HCT116 (cell line): ENCODE measurements around the gene TSPAN15. TPM values are rescaled to one million over a fixed set of nuclear protein-coding genes. Genes with fewer than 3 reads are reported as not detected.

Experiments
- ATAC-seq: fragments of 200-7000 bp; cut with Tn5 transposase; 2 replicates; pipeline ENCODE4 v1.9.1; 2020; ENCODE audit warnings: mild to moderate bottlenecking, moderate library complexity
- BruUV-seq: library from RNA; stranded (reverse); fragments of 400-500 nt; replicated peaks from 2 replicates; lab custom pipeline; 2021; lab: Mats Ljungman, UMichigan
- CTCF ChIA-PET: fragments of 300-600 bp; sonication (Branson Sonifier 250); formaldehyde crosslinking; loops from one replicate; lab custom pipeline; 2021; ENCODE audit warnings: antibody characterized with exemption; lab: Charles Lee
- POLR2A ChIA-PET: fragments of 300-600, 350-600 bp; sonication (Branson Sonifier 250); formaldehyde crosslinking; loops from one replicate; lab custom pipeline; 2021; ENCODE audit warnings: antibody characterized with exemption; lab: Charles Lee
- RAD21 ChIA-PET, 2 experiments: fragments of 300-600 bp; sonication (Branson Sonifier 250); formaldehyde crosslinking; loops; one replicate each; lab custom pipeline; 2023; ENCODE audit warnings: low total read pairs in 2 of 2; ENCODE audit not compliant: uncharacterized antibody in 2 of 2, unreplicated experiment in 2 of 2, low non-redundant PET in 1 of 2; lab: Charles Lee
- DNase-seq: peaks from one replicate; pipeline ENCODE4 v3.0.0-alpha.2; 2010; ENCODE audit warnings: low read depth, low spot score
- H2AFZ ChIP-seq: fragments of 200-600 bp; shearing (Covaris generic), sonication (generic); 2 replicates; pipeline ENCODE4 v1.6.1; 2017; ENCODE audit warnings: low read depth, mixed run types, mixed read lengths, antibody characterized with exemption, low read length; ENCODE audit not compliant: poor library complexity, severe bottlenecking
- H3K27ac ChIP-seq: 2 replicates; pipeline ENCODE4 v1.5.1; 2012; ENCODE audit warnings: low read depth, low read length
- H3K27me3 ChIP-seq: fragments of 200-600 bp; sonication (generic); 2 replicates; pipeline ENCODE4 v1.6.1; 2016; ENCODE audit warnings: mixed run types, low read length, mixed read lengths; ENCODE audit not compliant: insufficient read depth
- H3K36me3 ChIP-seq, 2 experiments: fragments of 200-500 bp in 1 of 2; fragments of 200-600 bp in 1 of 2; sonication (Bioruptor generic) in 1 of 2; sonication (generic) in 1 of 2; 2 replicates each; pipeline versions ENCODE4 v1.5.1 to v1.6.1; 2014 to 2016; ENCODE audit warnings: low read length in 2 of 2, inconsistent platforms in 1 of 2, mixed read lengths in 1 of 2, mixed run types in 1 of 2; ENCODE audit not compliant: insufficient read depth in 2 of 2, control insufficient read depth in 1 of 2
- H3K4me1 ChIP-seq, 2 experiments: fragments of 200-600 bp in 1 of 2; sonication (generic) in 1 of 2; 2 replicates each; pipeline versions ENCODE4 v1.5.1 to v1.6.1; 2012 to 2017; ENCODE audit warnings: low read length in 2 of 2, inconsistent platforms in 1 of 2, mild to moderate bottlenecking in 1 of 2, mixed read lengths in 1 of 2, mixed run types in 1 of 2, moderate library complexity in 1 of 2; ENCODE audit not compliant: insufficient read depth in 2 of 2, control insufficient read depth in 1 of 2
- H3K4me2 ChIP-seq: fragments of 200-600 bp; sonication (generic); 2 replicates; pipeline ENCODE4 v1.6.1; 2017; ENCODE audit warnings: mixed run types, low read length, mixed read lengths
- H3K4me3 ChIP-seq, 2 experiments: fragments of 200-600 bp in 1 of 2; sonication (generic) in 1 of 2; replicated peaks in 1 of 2; 2 replicates each; pipeline ENCODE4 v1.5.1; 2011 to 2016; ENCODE audit warnings: low read length in 2 of 2, control low read depth in 1 of 2, low read depth in 1 of 2, mild to moderate bottlenecking in 1 of 2, mixed read lengths in 1 of 2, mixed run types in 1 of 2
- H3K79me2 ChIP-seq: fragments of 200-600 bp; sonication (generic); 2 replicates; pipeline ENCODE4 v1.6.1; 2017; ENCODE audit warnings: mild to moderate bottlenecking, mixed run types, low read length, moderate library complexity, mixed read lengths; ENCODE audit not compliant: insufficient read depth
- H3K9ac ChIP-seq: fragments of 200-600 bp; sonication (generic); 2 replicates; pipeline ENCODE4 v1.6.1; 2016; ENCODE audit warnings: low read length, mixed read lengths
- H3K9me2 ChIP-seq: fragments of 200-600 bp; sonication (generic), shearing (Covaris generic); 2 replicates; pipeline ENCODE4 v1.6.1; 2017; ENCODE audit warnings: mixed run types, mild to moderate bottlenecking, moderate library complexity; ENCODE audit not compliant: insufficient read depth
- H3K9me3 ChIP-seq, 2 experiments: fragments of 200-500 bp in 1 of 2; fragments of 200-600 bp in 1 of 2; sonication (Bioruptor generic) in 1 of 2; sonication (generic) in 1 of 2; 2 replicates each; pipeline ENCODE4 v1.6.1; 2014 to 2017; ENCODE audit warnings: low read length in 2 of 2, mixed read lengths in 2 of 2, inconsistent platforms in 1 of 2, low read depth in 1 of 2, mild to moderate bottlenecking in 1 of 2, mixed run types in 1 of 2, moderate library complexity in 1 of 2; ENCODE audit not compliant: control insufficient read depth in 1 of 2, insufficient read depth in 1 of 2
- H4K20me1 ChIP-seq: fragments of 200-600 bp; sonication (generic), shearing (Covaris generic); 2 replicates; pipeline ENCODE4 v1.6.1; 2017; ENCODE audit warnings: mixed run types, mild to moderate bottlenecking, moderate library complexity; ENCODE audit not compliant: insufficient read depth
- CEBPB ChIP-seq: IDR thresholded peaks from 2 replicates; pipeline ENCODE4 v1.6.1; 2012; ENCODE audit warnings: low read depth
- EGR1 ChIP-seq: IDR thresholded peaks from 2 replicates; pipeline ENCODE4 v1.6.1; 2012; ENCODE audit warnings: low read depth
- ELF1 ChIP-seq: IDR thresholded peaks from 2 replicates; pipeline ENCODE4 v1.6.1; 2012; ENCODE audit warnings: low read depth, borderline replicate concordance
- EZH2 ChIP-seq: fragments of 200-600 bp; sonication (generic); IDR thresholded peaks from 2 replicates; pipeline ENCODE4 v1.6.1; 2017; ENCODE audit warnings: antibody characterized with exemption, mixed run types
- EZH2phosphoT487 ChIP-seq: fragments of 200-600 bp; IDR thresholded peaks from 2 replicates; pipeline ENCODE4 v1.6.1; 2018; ENCODE audit warnings: antibody characterized with exemption, borderline replicate concordance
- FOSL1 ChIP-seq: IDR thresholded peaks from 2 replicates; pipeline ENCODE4 v1.6.1; 2012; ENCODE audit warnings: low read depth
- POLR2A ChIP-seq: IDR thresholded peaks from 2 replicates; pipeline ENCODE4 v1.7.0; 2011; ENCODE audit warnings: borderline replicate concordance; ENCODE audit not compliant: insufficient read depth, insufficient read length; ENCODE audit errors: extremely low read depth
- POLR2AphosphoS5 ChIP-seq: IDR thresholded peaks from 2 replicates; pipeline ENCODE4 v1.6.1; 2011; ENCODE audit warnings: mild to moderate bottlenecking, low read depth, low read length, moderate library complexity
- RAD21 ChIP-seq: IDR thresholded peaks from 2 replicates; pipeline ENCODE4 v1.6.1; 2012; ENCODE audit warnings: low read depth, mild to moderate bottlenecking
- SIN3A ChIP-seq: IDR thresholded peaks from 2 replicates; pipeline ENCODE4 v1.6.1; 2012; ENCODE audit warnings: low read depth
- SP1 ChIP-seq: IDR thresholded peaks from 2 replicates; pipeline ENCODE4 v1.6.1; 2012; ENCODE audit warnings: low read depth
- ZFX ChIP-seq: fragments of 450-650 bp; IDR thresholded peaks from 2 replicates; pipeline ENCODE4 v1.6.1; 2017
- ZNF274 ChIP-seq: fragments of 200-500 bp; sonication (Bioruptor generic); IDR thresholded peaks from 2 replicates; pipeline ENCODE4 v1.6.1; 2014; ENCODE audit warnings: mild to moderate bottlenecking, low read depth, low read length, inconsistent platforms
- intact Hi-C: fragments of 100-400 bp; cut with micrococcal nuclease; formaldehyde crosslinking; loops from 2 replicates; pipeline ENCODE4 v1.10.0; 2022
- total RNA-seq: library from RNA; stranded (reverse); gene quantifications from one replicate; pipeline ENCODE4 v1.2.1, GENCODE V29; 2021; ENCODE audit not compliant: unreplicated experiment
- TF ChIP-seq, protein P1 (sequence below): IDR thresholded peaks from 2 replicates; pipeline ENCODE4 v1.6.1; 2012; ENCODE audit warnings: low read depth
- TF ChIP-seq, protein P2 (sequence below): IDR thresholded peaks from 2 replicates; pipeline ENCODE4 v1.6.1; 2012
- TF ChIP-seq, protein P3 (sequence below), 3 experiments: fragments of 200-600 bp in 1 of 3; sonication (generic) in 1 of 3; IDR thresholded peaks in 2 of 3; conservative IDR thresholded peaks in 1 of 3; 2 replicates each; pipeline ENCODE4 v1.5.1; 2012 to 2017; ENCODE audit warnings: low read depth in 2 of 3, low read length in 2 of 3, antibody characterized with exemption in 1 of 3, borderline replicate concordance in 1 of 3, control low read depth in 1 of 3, mild to moderate bottlenecking in 1 of 3, mixed read lengths in 1 of 3, mixed run types in 1 of 3, moderate library complexity in 1 of 3; ENCODE audit not compliant: insufficient read depth in 1 of 3
- TF ChIP-seq, protein P4 (sequence below): IDR thresholded peaks from 2 replicates; pipeline ENCODE4 v1.6.1; 2012

The TSPAN15 gene
- total RNA-seq, 1 experiment from 2014 or later = 16.0 TPM

DNA sequence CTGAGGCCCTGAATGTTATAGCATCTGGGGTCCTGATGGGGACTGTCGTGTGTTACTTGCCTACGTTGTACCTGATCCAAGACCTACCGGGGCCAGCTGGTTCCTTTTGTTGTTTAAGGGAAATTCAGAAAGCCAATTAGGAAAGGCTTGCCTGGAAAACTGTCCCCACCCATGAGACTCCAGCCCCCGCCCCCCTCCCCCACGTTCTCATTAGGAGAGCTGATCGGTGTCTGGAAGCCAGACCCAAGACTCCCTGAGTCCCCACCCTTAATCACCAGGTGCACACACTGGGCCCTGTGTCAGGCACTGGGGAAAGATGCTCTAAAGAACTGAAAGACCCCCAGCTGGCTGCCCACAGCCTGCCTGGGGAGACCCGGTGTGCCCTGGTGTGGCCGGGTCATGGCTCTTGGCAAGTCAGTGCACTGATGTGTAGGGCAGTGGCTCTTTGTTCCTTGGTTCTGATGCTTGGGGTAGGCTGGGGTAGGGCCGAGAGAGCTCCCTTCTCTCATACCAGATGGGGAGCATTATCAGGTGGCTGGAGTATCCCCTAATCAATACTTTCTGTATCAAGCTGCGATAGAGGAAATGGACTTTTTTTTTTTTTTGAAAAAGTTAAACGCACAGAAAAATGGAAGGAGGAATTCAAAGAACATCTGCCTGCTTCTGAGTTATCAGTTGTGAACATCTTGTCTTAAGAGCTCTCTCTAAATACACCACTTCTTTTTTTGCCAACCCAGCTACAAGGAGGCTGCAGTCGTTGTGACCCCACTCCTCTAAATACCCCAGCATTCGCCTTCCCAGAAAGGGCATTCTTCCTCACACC, 16.9 kb downstream of the TSPAN15 start:
- BruUV-seq = no TSS peak
- intact Hi-C loops = no loop called here
- no peaks in the 10 kb centered on the region for H3K27me3 ChIP-seq
- no peak overlapping the region for H3K4me2 ChIP-seq
- peaks cover 8 to 21% of the 10 kb centered on the region in 2 experiments for H3K4me1 ChIP-seq
- POLR2A ChIA-PET = no interaction called here
- H3K9ac ChIP-seq = no peak overlapping the region
- no peak overlapping the region for H3K27ac ChIP-seq
- H3K9me3 ChIP-seq = no peaks in the 10 kb centered on the region
- CTCF ChIA-PET = no interaction called here
- TF ChIP-seq EGR1 (no peak), ZNF274 (no peak), EZH2 (no peak), SIN3A (no peak), SP1 (no peak), EZH2phosphoT487 (no peak), ZFX (no peak), FOSL1 (no peak), POLR2A (no peak), ELF1 (no peak), CEBPB (no peak), RAD21 (no peak), POLR2AphosphoS5 (no peak)
- TF ChIP-seq, protein P1, sequence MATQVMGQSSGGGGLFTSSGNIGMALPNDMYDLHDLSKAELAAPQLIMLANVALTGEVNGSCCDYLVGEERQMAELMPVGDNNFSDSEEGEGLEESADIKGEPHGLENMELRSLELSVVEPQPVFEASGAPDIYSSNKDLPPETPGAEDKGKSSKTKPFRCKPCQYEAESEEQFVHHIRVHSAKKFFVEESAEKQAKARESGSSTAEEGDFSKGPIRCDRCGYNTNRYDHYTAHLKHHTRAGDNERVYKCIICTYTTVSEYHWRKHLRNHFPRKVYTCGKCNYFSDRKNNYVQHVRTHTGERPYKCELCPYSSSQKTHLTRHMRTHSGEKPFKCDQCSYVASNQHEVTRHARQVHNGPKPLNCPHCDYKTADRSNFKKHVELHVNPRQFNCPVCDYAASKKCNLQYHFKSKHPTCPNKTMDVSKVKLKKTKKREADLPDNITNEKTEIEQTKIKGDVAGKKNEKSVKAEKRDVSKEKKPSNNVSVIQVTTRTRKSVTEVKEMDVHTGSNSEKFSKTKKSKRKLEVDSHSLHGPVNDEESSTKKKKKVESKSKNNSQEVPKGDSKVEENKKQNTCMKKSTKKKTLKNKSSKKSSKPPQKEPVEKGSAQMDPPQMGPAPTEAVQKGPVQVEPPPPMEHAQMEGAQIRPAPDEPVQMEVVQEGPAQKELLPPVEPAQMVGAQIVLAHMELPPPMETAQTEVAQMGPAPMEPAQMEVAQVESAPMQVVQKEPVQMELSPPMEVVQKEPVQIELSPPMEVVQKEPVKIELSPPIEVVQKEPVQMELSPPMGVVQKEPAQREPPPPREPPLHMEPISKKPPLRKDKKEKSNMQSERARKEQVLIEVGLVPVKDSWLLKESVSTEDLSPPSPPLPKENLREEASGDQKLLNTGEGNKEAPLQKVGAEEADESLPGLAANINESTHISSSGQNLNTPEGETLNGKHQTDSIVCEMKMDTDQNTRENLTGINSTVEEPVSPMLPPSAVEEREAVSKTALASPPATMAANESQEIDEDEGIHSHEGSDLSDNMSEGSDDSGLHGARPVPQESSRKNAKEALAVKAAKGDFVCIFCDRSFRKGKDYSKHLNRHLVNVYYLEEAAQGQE = no peak
- TF ChIP-seq, protein P2, sequence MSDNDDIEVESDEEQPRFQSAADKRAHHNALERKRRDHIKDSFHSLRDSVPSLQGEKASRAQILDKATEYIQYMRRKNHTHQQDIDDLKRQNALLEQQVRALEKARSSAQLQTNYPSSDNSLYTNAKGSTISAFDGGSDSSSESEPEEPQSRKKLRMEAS = no peak
- TF ChIP-seq, protein P3, sequence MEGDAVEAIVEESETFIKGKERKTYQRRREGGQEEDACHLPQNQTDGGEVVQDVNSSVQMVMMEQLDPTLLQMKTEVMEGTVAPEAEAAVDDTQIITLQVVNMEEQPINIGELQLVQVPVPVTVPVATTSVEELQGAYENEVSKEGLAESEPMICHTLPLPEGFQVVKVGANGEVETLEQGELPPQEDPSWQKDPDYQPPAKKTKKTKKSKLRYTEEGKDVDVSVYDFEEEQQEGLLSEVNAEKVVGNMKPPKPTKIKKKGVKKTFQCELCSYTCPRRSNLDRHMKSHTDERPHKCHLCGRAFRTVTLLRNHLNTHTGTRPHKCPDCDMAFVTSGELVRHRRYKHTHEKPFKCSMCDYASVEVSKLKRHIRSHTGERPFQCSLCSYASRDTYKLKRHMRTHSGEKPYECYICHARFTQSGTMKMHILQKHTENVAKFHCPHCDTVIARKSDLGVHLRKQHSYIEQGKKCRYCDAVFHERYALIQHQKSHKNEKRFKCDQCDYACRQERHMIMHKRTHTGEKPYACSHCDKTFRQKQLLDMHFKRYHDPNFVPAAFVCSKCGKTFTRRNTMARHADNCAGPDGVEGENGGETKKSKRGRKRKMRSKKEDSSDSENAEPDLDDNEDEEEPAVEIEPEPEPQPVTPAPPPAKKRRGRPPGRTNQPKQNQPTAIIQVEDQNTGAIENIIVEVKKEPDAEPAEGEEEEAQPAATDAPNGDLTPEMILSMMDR (IDR thresholded peaks at IDR 0.05 in 2 of 3, conservative IDR thresholded peaks at IDR 0.05 in 1 of 3; ENCODE audit: borderline replicate concordance in 1 of 3, insufficient read depth in 1 of 3, low read depth in 2 of 3, low read length in 2 of 3) = no peak
- TF ChIP-seq, protein P4, sequence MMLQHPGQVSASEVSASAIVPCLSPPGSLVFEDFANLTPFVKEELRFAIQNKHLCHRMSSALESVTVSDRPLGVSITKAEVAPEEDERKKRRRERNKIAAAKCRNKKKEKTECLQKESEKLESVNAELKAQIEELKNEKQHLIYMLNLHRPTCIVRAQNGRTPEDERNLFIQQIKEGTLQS = no peak
- H2AFZ ChIP-seq = no peak overlapping the region
- no peak for DNase-seq
- no peak for ATAC-seq
- H4K20me1 ChIP-seq = no peaks in the 10 kb centered on the region
- H3K79me2 ChIP-seq = no peaks in the 10 kb centered on the region
- no peak overlapping the region for H3K4me3 ChIP-seq
- H3K36me3 ChIP-seq = no peaks in the 10 kb centered on the region
- H3K9me2 ChIP-seq = no peaks in the 10 kb centered on the region
- RAD21 ChIA-PET = no interaction called here
